Heart left ventricle (tissue), 16 donors: Measurements from ENCODE around the gene FLRT1. TPM values are rescaled to one million over a fixed set of nuclear protein-coding genes. Genes with fewer than 3 reads are reported as not detected.

Source experiments
- ATAC-seq, 4 donors: fragments of 200-7000 bp; cut with Tn5 transposase; one replicate each; pipeline ENCODE4 v1.9.1; 2020 to 2022; ENCODE audit warnings: moderate library complexity in 4 of 4, mild to moderate bottlenecking in 3 of 4, moderate number of reproducible peaks in 1 of 4
- DNase-seq, 5 donors: peaks; one replicate each; pipeline ENCODE4 v3.0.0-alpha.2; 2020
- H3K27ac ChIP-seq, 12 donors: fragments of 200-600 bp; sonication (generic) in 4 of 12; one replicate each; pipeline versions ENCODE4 v1.5.0 to v1.8.0; 2016 to 2022; ENCODE audit warnings: mild to moderate bottlenecking in 2 of 12
- H3K27me3 ChIP-seq, 9 donors: fragments of 200-600 bp; sonication (generic) in 2 of 9; one replicate each; pipeline versions ENCODE4 v1.5.1 to v1.8.0; 2016 to 2022; ENCODE audit warnings: mild to moderate bottlenecking in 3 of 9
- H3K36me3 ChIP-seq, 9 donors: fragments of 200-600 bp; sonication (generic) in 2 of 9; one replicate each; pipeline versions ENCODE4 v1.5.0 to v1.8.0; 2018 to 2022; ENCODE audit warnings: mild to moderate bottlenecking in 2 of 9
- H3K4me1 ChIP-seq, 12 donors: fragments of 200-600 bp; sonication (generic) in 4 of 12; one replicate each; pipeline versions ENCODE4 v1.5.0 to v1.8.0; 2016 to 2022; ENCODE audit warnings: mild to moderate bottlenecking in 3 of 12
- H3K4me3 ChIP-seq, 12 donors: fragments of 200-600 bp; sonication (generic) in 4 of 12; one replicate each; pipeline versions ENCODE4 v1.5.0 to v1.8.0; 2017 to 2022; ENCODE audit warnings: mild to moderate bottlenecking in 9 of 12, moderate library complexity in 4 of 12
- H3K9me3 ChIP-seq, 12 donors: fragments of 200-600 bp; sonication (generic) in 4 of 12; one replicate each; pipeline versions ENCODE4 v1.5.0 to v1.8.0; 2016 to 2022; ENCODE audit warnings: mild to moderate bottlenecking in 1 of 12
- POLR2A ChIP-seq, 2 donors: fragments of 450-650 bp; IDR thresholded peaks; one replicate each; pipeline ENCODE4 v1.6.1; 2017; ENCODE audit warnings: antibody characterized with exemption in 2 of 2, mild to moderate bottlenecking in 2 of 2, moderate library complexity in 2 of 2
- WGBS, 4 donors: extraction: QIAGEN DNeasy Blood & Tissue Kit in 2 of 4; methylation state at CpG; one replicate each; pipeline versions ENCODE4 v1.1.5 to v1.1.7; 2013 to 2018; 5-methylcytosine and 5-hydroxymethylcytosine counted together
- intact Hi-C, 10 donors: fragments of 100-400 bp; cut with DNase I; formaldehyde crosslinking; loops; one replicate each; pipeline versions ENCODE4 v1.11.1 to v1.14.2; 2022
- polyA plus RNA-seq, 2 donors: library from polyadenylated mRNA; stranded (reverse); fragments of 200-250 nt; gene quantifications; one replicate each; pipeline ENCODE4 v1.2.3, GENCODE V29; 2013
- total RNA-seq, 9 donors: library from RNA; depleted of rRNA in 2 of 9; stranded (reverse); fragments of >200 nt in 2 of 9; fragmentation: NEBNext Ultra II Directional in 3 of 9; extraction: Animal tissue kit (Norgen Biotek cat#: 25700) in 3 of 9; gene quantifications; one replicate each; pipeline versions ENCODE4 v1.1.0 to v1.2.4, GENCODE V29; 2016 to 2023
- TF ChIP-seq, protein P1 (sequence below), 12 donors: fragments of 200-600 bp; sonication (generic) in 4 of 12; IDR thresholded peaks; one replicate each; pipeline versions ENCODE4 v1.5.0 to v1.8.0; 2018 to 2022; ENCODE audit warnings: antibody characterized with exemption in 12 of 12, mild to moderate bottlenecking in 5 of 12
- donor health status: ischemic (EF 13 %, LVEDD 7.1; RV severe dilation, severe dysfunction).
- donor health status: healthy with polysubstance abuse.
- donor health status: DM: no; HTN: yes; CAD: no.
- donor health status: DM: no; HTN: no; CAD: no.
- donor health status: ischemic (EF 25% LVEDD 6.9; RV normal size, moderate dysfunction).
- donor health status: ischemic (EF 25% LVEDD 5.7; RV mildly dilated, moderate dysfunction).
- donor health status: healthy.
- donor health status: DM: yes; HTN: yes; CAD: no.
- donor health status: ischemic (EF 35%, LVEDD 5.7; RV mildly dilated, moderate dysfunction).
- donor health status: nonischemic (EF 11% LVEDD 7.7; RV severe dilation, severe dysfunction).
- donor health status: DM: yes; HTN: yes; CAD: no.
- donor health status: PGD.
- donor health status: ischemic (EF 29% LVEDD 5.4; RV normal size, mild dysfunction).
- donor health status: nonischemic (EF 23%, LVEDD 6.1; RV moderate dilation, normal function).

FLRT1 gene
- total and polyA plus RNA-seq, 11 donors = 0.20 to 1.4 (median 0.37) TPM

DNA sequence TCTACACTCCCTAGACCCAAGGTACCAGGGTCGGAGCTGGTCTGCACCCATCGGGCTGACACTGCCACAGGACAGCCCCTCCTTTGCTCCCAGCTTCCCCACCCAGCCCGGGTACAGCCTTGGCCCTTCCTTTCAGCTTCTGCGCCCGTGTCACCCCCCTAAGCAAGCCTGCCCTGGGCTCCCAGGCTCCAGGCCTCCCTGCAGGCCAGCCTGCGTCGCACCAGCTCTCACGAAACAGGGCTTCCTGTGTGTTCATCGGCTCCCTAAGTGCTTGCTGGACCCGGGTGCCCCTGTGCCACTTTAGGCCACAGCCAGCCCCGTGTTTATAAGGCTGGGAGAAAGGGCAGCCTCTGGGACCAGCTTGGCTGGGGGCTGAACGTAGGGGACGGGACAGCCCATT, 21.1 kb downstream of the FLRT1 start:
- TF ChIP-seq POLR2A (IDR thresholded peaks at IDR 0.05) = no peak
- TF ChIP-seq, protein P1, sequence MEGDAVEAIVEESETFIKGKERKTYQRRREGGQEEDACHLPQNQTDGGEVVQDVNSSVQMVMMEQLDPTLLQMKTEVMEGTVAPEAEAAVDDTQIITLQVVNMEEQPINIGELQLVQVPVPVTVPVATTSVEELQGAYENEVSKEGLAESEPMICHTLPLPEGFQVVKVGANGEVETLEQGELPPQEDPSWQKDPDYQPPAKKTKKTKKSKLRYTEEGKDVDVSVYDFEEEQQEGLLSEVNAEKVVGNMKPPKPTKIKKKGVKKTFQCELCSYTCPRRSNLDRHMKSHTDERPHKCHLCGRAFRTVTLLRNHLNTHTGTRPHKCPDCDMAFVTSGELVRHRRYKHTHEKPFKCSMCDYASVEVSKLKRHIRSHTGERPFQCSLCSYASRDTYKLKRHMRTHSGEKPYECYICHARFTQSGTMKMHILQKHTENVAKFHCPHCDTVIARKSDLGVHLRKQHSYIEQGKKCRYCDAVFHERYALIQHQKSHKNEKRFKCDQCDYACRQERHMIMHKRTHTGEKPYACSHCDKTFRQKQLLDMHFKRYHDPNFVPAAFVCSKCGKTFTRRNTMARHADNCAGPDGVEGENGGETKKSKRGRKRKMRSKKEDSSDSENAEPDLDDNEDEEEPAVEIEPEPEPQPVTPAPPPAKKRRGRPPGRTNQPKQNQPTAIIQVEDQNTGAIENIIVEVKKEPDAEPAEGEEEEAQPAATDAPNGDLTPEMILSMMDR (IDR thresholded peaks at IDR 0.05) = no peak
- H3K4me3 ChIP-seq = no peak overlapping the region
- intact Hi-C loops = loop anchor here in 1 of 10 donors (10.0 kb wide), 1 partner anchor 68 kb away; no protein-coding TSS in a partner anchor
- 80 to 91% (median 89%) methylated on average over 5 to 13 of the region's 13 CpGs for WGBS, 4 donors
- H3K27me3 ChIP-seq = peaks cover 0 to 19% (median 0%) of the 10 kb centered on the region in 9 donors
- H3K36me3 ChIP-seq = no peaks in the 10 kb centered on the region
- no peak for ATAC-seq
- H3K4me1 ChIP-seq = peaks cover 2 to 65% (median 20%) of the 10 kb centered on the region in 12 donors
- no peak for DNase-seq
- H3K9me3 ChIP-seq = no peaks in the 10 kb centered on the region
- peak overlapping the region in 2 of 12 donors; percentile 64 to 66 for H3K27ac ChIP-seq

- TF ChIP-seq POLR2A (IDR thresholded peaks at IDR 0.05) = no peak
- TF ChIP-seq, protein P1 (IDR thresholded peaks at IDR 0.05) = no peak
- Histone ChIP-seq H3K9me3 (no peaks in the 10 kb centered on the region), H3K4me1 (peaks cover 2 to 65% (median 20%) of the 10 kb centered on the region in 12 donors), H3K36me3 (no peaks in the 10 kb centered on the region), H3K4me3 (no peak overlapping the region), H3K27ac (peak overlapping the region in 9 of 12 donors; percentile 55 to 74 (median 66)), H3K27me3 (peaks cover 0 to 19% (median 0%) of the 10 kb centered on the region in 9 donors)
- DNase-seq (no peak), ATAC-seq (no peak)
- intact Hi-C loops = loop anchor here in 1 of 10 donors (10.0 kb wide), 1 partner anchor 67 kb away; no protein-coding TSS in a partner anchor
- 91 to 95% (median 94%) methylated on average over 10 of the region's 10 CpGs for WGBS, 4 donors
These were observed 22.2 kb downstream of the FLRT1 start for GRCh38 chr11:64057890-64058289.

GRCh38 chr11:64058494-64058893, 22.8 kb downstream of the FLRT1 start:
- Histone ChIP-seq H3K36me3 (no peaks in the 10 kb centered on the region), H3K9me3 (no peaks in the 10 kb centered on the region), H3K4me1 (peaks cover 2 to 65% (median 20%) of the 10 kb centered on the region in 12 donors), H3K27ac (peak overlapping the region in 9 of 12 donors; percentile 57 to 74 (median 66)), H3K27me3 (peaks cover 0 to 19% (median 0%) of the 10 kb centered on the region in 9 donors), H3K4me3 (no peak overlapping the region)
- intact Hi-C loops = loop anchor here in 1 of 10 donors (10.0 kb wide), 1 partner anchor 66 kb away; no protein-coding TSS in a partner anchor
- DNase-seq (peak; percentile 76 to 84 (median 81)), ATAC-seq (peak; percentile 80 to 93 (median 86))
- no peak for TF ChIP-seq POLR2A (IDR thresholded peaks at IDR 0.05)
- TF ChIP-seq, protein P1 (IDR thresholded peaks at IDR 0.05) = no peak
- WGBS, 4 donors = 53 to 60% (median 56%) methylated on average over 15 to 17 of the region's 17 CpGs

GRCh38 chr11:64059339-64060140, 23.8 kb downstream of the FLRT1 start:
- H3K9me3 ChIP-seq = no peaks in the 10 kb centered on the region
- H3K4me1 ChIP-seq = peaks cover 2 to 61% (median 20%) of the 10 kb centered on the region in 12 donors
- TF ChIP-seq, protein P1 (IDR thresholded peaks at IDR 0.05) = no peak
- TF ChIP-seq POLR2A (IDR thresholded peaks at IDR 0.05) = no peak
- H3K27ac ChIP-seq = peak overlapping the region in 3 of 12 donors; percentile 32 to 71 (median 46)
- ATAC-seq = no peak
- intact Hi-C loops = loop anchor here in 1 of 10 donors (10.0 kb wide), 1 partner anchor 65 kb away; no protein-coding TSS in a partner anchor
- no peak overlapping the region for H3K4me3 ChIP-seq
- peaks cover 0 to 19% (median 0%) of the 10 kb centered on the region in 9 donors for H3K27me3 ChIP-seq
- no peaks in the 10 kb centered on the region for H3K36me3 ChIP-seq
- WGBS, 4 donors = 74 to 81% (median 77%) methylated on average over 21 to 24 of the region's 24 CpGs
- no peak for DNase-seq
